ENCODE data around the gene RALGAPA1.
"Not testable (repeated sequence)": the region's sequence is repeated elsewhere in the genome, so short reads cannot be mapped to it uniquely, and the experiment has no call there.

Gene RALGAPA1

GRCh38 chr14:35808638-35809563 lies at the start of gene RALGAPA1:
TSS of gene RALGAPA1 (minus strand) at chr14:35809295. CDS start at chr14:35808835, 460 bp downstream.
- DNase-seq (ENCODE audit: low spot score), result peak; percentile 97

GRCh38 chr14:35858521-35859209 lies 49.6 kb upstream of the RALGAPA1 start:
- no peak for DNase-seq (ENCODE audit: low spot score)

GRCh38 chr14:35855876-35856481 lies 46.9 kb upstream of the RALGAPA1 start:
- peak; percentile 53 for DNase-seq (ENCODE audit: low spot score)

- no peak for DNase-seq (ENCODE audit: low spot score)
Measured at GRCh38 chr14:35854696-35855270, 45.7 kb upstream of the RALGAPA1 start.

GRCh38 chr14:35853225-35853624 lies 44.1 kb upstream of the RALGAPA1 start:
- no peak for DNase-seq (ENCODE audit: low spot score)

GRCh38 chr14:35851823-35852222 lies 42.7 kb upstream of the RALGAPA1 start:
- DNase-seq (ENCODE audit: low spot score), result no peak

GRCh38 chr14:35849122-35849521 lies 40.0 kb upstream of the RALGAPA1 start:
- no peak for DNase-seq (ENCODE audit: low spot score)

- no peak for DNase-seq (ENCODE audit: low spot score)
Measured at GRCh38 chr14:35847636-35848035, 38.5 kb upstream of the RALGAPA1 start.

- no peak for DNase-seq (ENCODE audit: low spot score)
Measured at GRCh38 chr14:35844494-35844893, 35.4 kb upstream of the RALGAPA1 start.

- DNase-seq (ENCODE audit: low spot score), result not testable (repeated sequence)
Measured at GRCh38 chr14:35842245-35842644, 33.1 kb upstream of the RALGAPA1 start.

- DNase-seq (ENCODE audit: low spot score), result not testable (repeated sequence)
Measured at GRCh38 chr14:35841704-35842103, 32.6 kb upstream of the RALGAPA1 start.

GRCh38 chr14:35835208-35835982 lies 26.3 kb upstream of the RALGAPA1 start:
- no peak for DNase-seq (ENCODE audit: low spot score)

GRCh38 chr14:35829449-35829848 lies 20.4 kb upstream of the RALGAPA1 start:
- no peak for DNase-seq (ENCODE audit: low spot score)

GRCh38 chr14:35827678-35828472 lies 18.8 kb upstream of the RALGAPA1 start:
- no peak for DNase-seq (ENCODE audit: low spot score)

- no peak for DNase-seq (ENCODE audit: low spot score)
Measured at GRCh38 chr14:35826952-35827416, 17.9 kb upstream of the RALGAPA1 start.

- peak; percentile 100 for DNase-seq (ENCODE audit: low spot score)
Measured at GRCh38 chr14:35826218-35826951, 17.3 kb upstream of the RALGAPA1 start, which contains the start of gene BRMS1L. TSS of gene BRMS1L (plus strand) at chr14:35826338. CDS start at chr14:35826517, 179 bp downstream.

GRCh38 chr14:35825968-35826217 lies 16.8 kb upstream of the RALGAPA1 start:
- DNase-seq (ENCODE audit: low spot score), result no peak

GRCh38 chr14:35824446-35825165 lies 15.5 kb upstream of the RALGAPA1 start:
- not testable (repeated sequence) for DNase-seq (ENCODE audit: low spot score)

GRCh38 chr14:35822501-35822900 lies 13.4 kb upstream of the RALGAPA1 start:
- DNase-seq (ENCODE audit: low spot score), result no peak
